RWPE1 (cell line): Measurements from ENCODE around the gene BSND.

Source experiments
- CTCF ChIA-PET: fragments of 350-600 bp; sonication (Branson Sonifier 250); formaldehyde crosslinking; extraction: SDS; loops from one replicate; lab custom pipeline; 2021; lab: Yijun Ruan, JAX
- POLR2A ChIA-PET: fragments of 400-600 bp; formaldehyde crosslinking; extraction: SDS; loops from one replicate; lab custom pipeline; 2020; ENCODE audit warnings: antibody characterized with exemption; ENCODE audit not compliant: low non-redundant PET; lab: Yijun Ruan, JAX
- DNase-seq: peaks from one replicate; pipeline ENCODE4 v3.0.0; 2012; ENCODE audit warnings: low spot score
- H3K27ac ChIP-seq: fragments of 450-650 bp; 2 replicates; pipeline ENCODE4 v1.5.1; 2017
- CTCF ChIP-seq: fragments of 450-650 bp; conservative IDR thresholded peaks from 2 replicates; pipeline ENCODE4 v1.5.1; 2017; ENCODE audit warnings: low read depth, mild to moderate bottlenecking

The BSND gene

GRCh38 chr1:54987919-54988705 is 10.6 kb upstream of the BSND start:
- no peak for DNase-seq
- no peak overlapping the region for H3K27ac ChIP-seq
- TF ChIP-seq CTCF = no peak
- ChIA-PET CTCF (interaction anchor here (1.1 kb wide), 1 partner anchor 38 kb away, joined by 6 read pairs; no protein-coding TSS in a partner anchor), POLR2A (no interaction called here)

- no peak overlapping the region for H3K27ac ChIP-seq
- ChIA-PET CTCF (interaction anchor here (1.0 kb wide), 1 partner anchor 21 kb away, joined by 3 read pairs; no protein-coding TSS in a partner anchor), POLR2A (no interaction called here)
- TF ChIP-seq CTCF = no peak
- DNase-seq = no peak
These were observed 9.8 kb upstream of the BSND start for GRCh38 chr1:54988975-54989374.

GRCh38 chr1:54989473-54989872 is 9.3 kb upstream of the BSND start:
- no peak overlapping the region for H3K27ac ChIP-seq
- DNase-seq = no peak
- TF ChIP-seq CTCF = no peak
- ChIA-PET CTCF (interaction anchor here (0.6 to 1.6 kb wide), 3 partner anchors 21 to 56 kb away, joined by 3 to 10 read pairs (median 3); no protein-coding TSS in a partner anchor), POLR2A (no interaction called here)

- POLR2A ChIA-PET = no interaction called here
- H3K27ac ChIP-seq = no peak overlapping the region
- CTCF ChIA-PET = interaction anchor here (0.6 to 1.6 kb wide), 5 partner anchors 10 to 1663 kb away, joined by 3 to 10 read pairs (median 4); partner anchors contain the start of gene TMEM61
- no peak for TF ChIP-seq CTCF
- DNase-seq = no peak
These were observed 8.5 kb upstream of the BSND start for GRCh38 chr1:54989968-54990810.

GRCh38 chr1:54990916-54991315 is 7.8 kb upstream of the BSND start:
- DNase-seq = no peak
- no peak overlapping the region for H3K27ac ChIP-seq
- POLR2A ChIA-PET = no interaction called here
- no peak for TF ChIP-seq CTCF
- CTCF ChIA-PET = interaction anchor here (0.5 to 1.6 kb wide), 4 partner anchors 40 to 309 kb away, joined by 3 to 10 read pairs (median 3); no protein-coding TSS in a partner anchor

GRCh38 chr1:54991939-54992338 is 6.8 kb upstream of the BSND start:
- no peak for DNase-seq
- CTCF ChIA-PET = interaction anchor here (1.1 to 1.6 kb wide), 2 partner anchors 30 to 41 kb away, joined by 3 to 8 read pairs; no protein-coding TSS in a partner anchor
- POLR2A ChIA-PET = no interaction called here

More at GRCh38 chr1:54991939-54992338, 6.8 kb upstream of the BSND start:
- TF ChIP-seq CTCF = no peak
- H3K27ac ChIP-seq = no peak overlapping the region
